Spleen (tissue), 11 donors: ENCODE data around the gene NSD1. TPM values are rescaled to one million over a fixed set of nuclear protein-coding genes. Genes with fewer than 3 reads are reported as not detected.

ENCODE experiments used
- DNase-seq: peaks from one replicate; pipeline ENCODE4 v3.0.0-alpha.2; 2020
- H3K27ac ChIP-seq, 8 donors: fragments of 200-600 bp; sonication (generic) in 7 of 8; 1 replicate in 4 of 8; 2 replicates in 4 of 8; pipeline versions ENCODE4 v1.5.0 to v1.8.0; 2016 to 2021; ENCODE audit warnings: inconsistent platforms in 4 of 8, mild to moderate bottlenecking in 4 of 8, moderate library complexity in 1 of 8
- H3K27me3 ChIP-seq, 7 donors: fragments of 200-600 bp; sonication (generic) in 6 of 7; replicated peaks in 1 of 7; 1 replicate in 4 of 7; 2 replicates in 3 of 7; pipeline versions ENCODE4 v1.5.0 to v1.8.0; 2016 to 2021; ENCODE audit warnings: inconsistent platforms in 3 of 7, mild to moderate bottlenecking in 1 of 7
- H3K36me3 ChIP-seq, 6 donors: fragments of 200-600 bp; sonication (generic) in 5 of 6; 1 replicate in 4 of 6; 2 replicates in 2 of 6; pipeline versions ENCODE4 v1.5.0 to v1.8.0; 2016 to 2021; ENCODE audit warnings: inconsistent platforms in 2 of 6
- H3K4me1 ChIP-seq, 6 donors: fragments of 200-600 bp; sonication (generic) in 5 of 6; 1 replicate in 3 of 6; 2 replicates in 3 of 6; pipeline versions ENCODE4 v1.5.0 to v1.8.0; 2016 to 2021; ENCODE audit warnings: inconsistent platforms in 3 of 6
- H3K4me3 ChIP-seq, 8 donors: fragments of 200-600 bp; sonication (generic) in 7 of 8; 1 replicate in 4 of 8; 2 replicates in 4 of 8; pipeline versions ENCODE4 v1.5.0 to v1.8.0; 2016 to 2021; ENCODE audit warnings: inconsistent platforms in 4 of 8, mild to moderate bottlenecking in 4 of 8, moderate library complexity in 2 of 8
- H3K9me3 ChIP-seq, 8 donors: fragments of 200-600 bp; sonication (generic) in 7 of 8; 1 replicate in 4 of 8; 2 replicates in 4 of 8; pipeline versions ENCODE4 v1.5.0 to v1.8.0; 2016 to 2021; ENCODE audit warnings: inconsistent platforms in 4 of 8
- POLR2A ChIP-seq, 3 donors: fragments of 450-650 bp; IDR thresholded peaks; one replicate each; pipeline ENCODE4 v1.5.1; 2017; ENCODE audit warnings: antibody characterized with exemption in 3 of 3, mild to moderate bottlenecking in 1 of 3
- POLR2AphosphoS5 ChIP-seq, 3 donors: sonication (generic); formaldehyde crosslinking; IDR thresholded peaks; one replicate each; pipeline ENCODE4 v1.5.1; 2017; ENCODE audit warnings: antibody characterized with exemption in 3 of 3
- WGBS, 5 donors: extraction: QIAGEN DNeasy Blood & Tissue Kit in 3 of 5; methylation state at CpG; one replicate each; pipeline versions ENCODE4 v1.1.5 to v1.1.7; 2013 to 2018; 5-methylcytosine and 5-hydroxymethylcytosine counted together
- intact Hi-C: fragments of 100-400 bp; cut with DNase I; formaldehyde crosslinking; loops from one replicate; pipeline ENCODE4 v1.15.0; 2023; ENCODE audit warnings: low total_unique reads
- polyA plus RNA-seq, 3 donors: library from polyadenylated mRNA; stranded (reverse); fragments of 200-250 nt; gene quantifications; one replicate each; pipeline ENCODE4 v1.2.1, GENCODE V29; 2013
- total RNA-seq, 7 donors: library from RNA; depleted of rRNA in 3 of 7; stranded (reverse); fragments of >200 nt in 3 of 7; fragmentation: NEBNext Ultra II Directional in 4 of 7; extraction: Animal tissue kit (Norgen Biotek cat#: 25700) in 4 of 7; gene quantifications; one replicate each; pipeline versions ENCODE4 v1.1.0 to v1.2.1, GENCODE V29; 2016 to 2021
- TF ChIP-seq, protein P1 (sequence below), 11 experiments: fragments of 200-600 bp in 7 of 11; fragments of 450-650 bp in 4 of 11; sonication (generic) in 4 of 11; IDR thresholded peaks in 8 of 11; conservative IDR thresholded peaks in 3 of 11; 1 replicate in 7 of 11; 2 replicates in 4 of 11; pipeline versions ENCODE4 v1.4.0 to v1.8.0; 2016 to 2021; ENCODE audit warnings: antibody characterized with exemption in 11 of 11, inconsistent platforms in 4 of 11, mild to moderate bottlenecking in 1 of 11
- donor health status: healthy with polysubstance abuse.
- donor health status: DM: no; HTN: no; CAD: no; lungs with moderate emphysema.
- donor health status: DM: no; HTN: no; CAD: no.
- donor health status: Bipolar disorder and iron deficiency.
- donor health status: healthy.
- donor health status: DM: no; HTN: no; CAD: no.
- donor health status: DM: yes; HTN: yes; CAD: no.

Gene NSD1
- total and polyA plus RNA-seq, 10 donors: 4.1 to 130 (median 69.1) TPM

DNA sequence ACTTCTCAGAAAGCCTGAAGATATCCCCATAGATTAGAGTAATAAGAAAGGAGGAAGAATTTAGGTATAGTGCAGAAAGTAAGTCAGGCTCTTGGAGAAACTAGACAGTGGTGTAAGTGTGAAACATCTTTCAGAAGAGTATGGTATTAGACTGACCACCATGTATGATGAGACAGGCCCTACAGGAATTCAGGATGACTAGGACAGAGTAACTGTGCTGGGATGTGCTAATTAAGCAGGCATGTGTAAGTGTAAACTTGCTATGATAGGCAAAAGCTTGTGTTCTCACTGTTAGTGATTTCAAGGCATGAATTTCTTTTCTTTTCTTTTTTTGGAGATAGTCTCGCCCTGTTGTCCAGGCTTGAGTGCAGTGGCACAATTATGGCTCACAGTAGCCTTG lies 99.2 kb downstream of the NSD1 start:
- no peak for DNase-seq
- TF ChIP-seq POLR2A (IDR thresholded peaks at IDR 0.05) (no peak), POLR2AphosphoS5 (IDR thresholded peaks at IDR 0.05) (no peak)
- TF ChIP-seq, protein P1, sequence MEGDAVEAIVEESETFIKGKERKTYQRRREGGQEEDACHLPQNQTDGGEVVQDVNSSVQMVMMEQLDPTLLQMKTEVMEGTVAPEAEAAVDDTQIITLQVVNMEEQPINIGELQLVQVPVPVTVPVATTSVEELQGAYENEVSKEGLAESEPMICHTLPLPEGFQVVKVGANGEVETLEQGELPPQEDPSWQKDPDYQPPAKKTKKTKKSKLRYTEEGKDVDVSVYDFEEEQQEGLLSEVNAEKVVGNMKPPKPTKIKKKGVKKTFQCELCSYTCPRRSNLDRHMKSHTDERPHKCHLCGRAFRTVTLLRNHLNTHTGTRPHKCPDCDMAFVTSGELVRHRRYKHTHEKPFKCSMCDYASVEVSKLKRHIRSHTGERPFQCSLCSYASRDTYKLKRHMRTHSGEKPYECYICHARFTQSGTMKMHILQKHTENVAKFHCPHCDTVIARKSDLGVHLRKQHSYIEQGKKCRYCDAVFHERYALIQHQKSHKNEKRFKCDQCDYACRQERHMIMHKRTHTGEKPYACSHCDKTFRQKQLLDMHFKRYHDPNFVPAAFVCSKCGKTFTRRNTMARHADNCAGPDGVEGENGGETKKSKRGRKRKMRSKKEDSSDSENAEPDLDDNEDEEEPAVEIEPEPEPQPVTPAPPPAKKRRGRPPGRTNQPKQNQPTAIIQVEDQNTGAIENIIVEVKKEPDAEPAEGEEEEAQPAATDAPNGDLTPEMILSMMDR (IDR thresholded peaks at IDR 0.05 in 8 of 11, conservative IDR thresholded peaks at IDR 0.05 in 3 of 11): no peak
- Histone ChIP-seq H3K4me3 (no peak overlapping the region), H3K9me3 (no peaks in the 10 kb centered on the region), H3K36me3 (peaks cover 0 to 77% (median 26%) of the 10 kb centered on the region in 6 donors), H3K27me3 (no peaks in the 10 kb centered on the region), H3K27ac (no peak overlapping the region), H3K4me1 (peaks cover 0 to 28% (median 8%) of the 10 kb centered on the region in 6 donors)
- intact Hi-C loops: no loop called here
- 83 to 100% (median 92%) methylated on average over 1 of the region's 1 CpG for WGBS, 5 donors

DNA sequence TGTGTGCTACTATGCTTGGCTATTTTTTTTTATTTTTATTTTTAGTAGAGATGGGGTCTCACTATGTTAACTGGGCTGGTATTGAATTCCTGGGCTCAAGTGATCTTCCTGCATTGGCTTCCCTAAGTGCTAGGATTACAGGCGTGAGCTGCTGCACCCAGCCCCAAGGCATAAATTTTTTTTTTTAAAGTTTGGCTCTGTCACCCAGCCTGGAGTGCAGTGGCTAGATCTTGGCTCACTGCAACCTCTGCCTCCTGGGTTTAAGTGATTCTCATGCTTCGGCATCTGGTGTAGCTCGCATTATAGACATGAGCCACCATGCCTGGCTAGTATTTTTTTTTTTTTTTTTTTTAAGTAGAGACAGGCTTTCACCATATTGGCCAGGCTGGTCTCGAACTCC lies 99.6 kb downstream of the NSD1 start:
- 90 to 95% (median 95%) methylated on average over 4 of the region's 4 CpGs for WGBS, 5 donors
- Histone ChIP-seq H3K9me3 (no peaks in the 10 kb centered on the region), H3K4me1 (peaks cover 0 to 28% (median 8%) of the 10 kb centered on the region in 6 donors), H3K4me3 (no peak overlapping the region), H3K36me3 (peaks cover 0 to 81% (median 30%) of the 10 kb centered on the region in 6 donors), H3K27me3 (no peaks in the 10 kb centered on the region), H3K27ac (no peak overlapping the region)
- intact Hi-C loops: no loop called here
- DNase-seq: no peak
- TF ChIP-seq POLR2A (IDR thresholded peaks at IDR 0.05) (no peak), POLR2AphosphoS5 (IDR thresholded peaks at IDR 0.05) (no peak)
- TF ChIP-seq, protein P1 (IDR thresholded peaks at IDR 0.05 in 8 of 11, conservative IDR thresholded peaks at IDR 0.05 in 3 of 11): no peak

DNA sequence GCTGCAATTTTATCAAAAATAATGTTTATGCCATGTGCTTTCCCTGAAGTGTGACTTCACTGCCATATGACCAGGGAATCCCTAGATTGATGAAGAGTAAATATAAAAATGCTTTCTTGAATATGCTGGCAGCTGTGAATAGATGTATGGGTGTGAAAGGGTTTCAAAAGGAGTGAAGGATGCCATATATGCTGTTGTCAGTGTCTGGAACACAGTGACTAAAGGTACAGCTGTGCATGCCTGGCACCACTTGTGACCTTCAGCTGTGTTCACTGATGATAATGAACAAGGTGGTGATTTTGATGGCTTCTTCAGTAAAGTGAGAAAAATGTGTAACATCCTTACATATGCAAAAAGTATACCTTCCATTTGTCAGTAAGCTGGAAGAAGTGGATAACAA lies 100.2 kb downstream of the NSD1 start:
- H3K4me3 ChIP-seq: no peak overlapping the region
- no peak overlapping the region for H3K27ac ChIP-seq
- peaks cover 0 to 28% (median 8%) of the 10 kb centered on the region in 6 donors for H3K4me1 ChIP-seq
- intact Hi-C loops: no loop called here
- peaks cover 0 to 87% (median 36%) of the 10 kb centered on the region in 6 donors for H3K36me3 ChIP-seq
- no peak for DNase-seq
- TF ChIP-seq POLR2AphosphoS5 (IDR thresholded peaks at IDR 0.05) (no peak), POLR2A (IDR thresholded peaks at IDR 0.05) (no peak)
- TF ChIP-seq, protein P1 (IDR thresholded peaks at IDR 0.05 in 8 of 11, conservative IDR thresholded peaks at IDR 0.05 in 3 of 11): no peak
- no peaks in the 10 kb centered on the region for H3K9me3 ChIP-seq
- H3K27me3 ChIP-seq: no peaks in the 10 kb centered on the region

DNA sequence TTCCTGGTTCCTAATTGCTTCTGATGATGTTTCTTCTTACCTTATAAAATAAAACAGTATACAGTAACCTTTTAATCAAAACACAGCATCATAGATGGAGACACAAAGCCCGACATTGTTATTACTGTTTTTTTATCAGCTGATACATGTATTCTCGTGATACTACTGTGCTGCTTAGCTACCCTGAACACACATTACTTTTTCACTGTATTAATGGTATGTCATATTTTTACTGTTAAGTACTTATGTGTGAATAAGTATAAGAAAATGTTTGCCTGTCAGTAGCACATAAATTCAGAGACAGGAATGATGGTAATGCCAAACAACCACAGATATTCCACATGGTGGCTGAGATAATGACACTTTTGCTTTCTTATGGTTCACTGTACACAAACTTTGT lies 101.3 kb downstream of the NSD1 start:
- H3K4me1 ChIP-seq: peaks cover 0 to 28% (median 8%) of the 10 kb centered on the region in 6 donors
- H3K27ac ChIP-seq: no peak overlapping the region
- peaks cover 0 to 91% (median 39%) of the 10 kb centered on the region in 6 donors for H3K36me3 ChIP-seq
- H3K4me3 ChIP-seq: no peak overlapping the region
- TF ChIP-seq POLR2AphosphoS5 (IDR thresholded peaks at IDR 0.05) (no peak), POLR2A (IDR thresholded peaks at IDR 0.05) (no peak)
- TF ChIP-seq, protein P1 (IDR thresholded peaks at IDR 0.05 in 8 of 11, conservative IDR thresholded peaks at IDR 0.05 in 3 of 11): no peak
- no peak for DNase-seq
- intact Hi-C loops: no loop called here
- 87 to 97% (median 91%) methylated on average over 2 of the region's 2 CpGs for WGBS, 5 donors
- H3K9me3 ChIP-seq: no peaks in the 10 kb centered on the region
- H3K27me3 ChIP-seq: no peaks in the 10 kb centered on the region
